Measurements from ENCODE around the gene ZDHHC14.
A peak's percentile ranks its signal among the peaks of the same experiment; 100 is the strongest.

ZDHHC14 gene

GRCh38 chr6:157683707-157684106 lies 302.7 kb downstream of the ZDHHC14 start:
- no peak for DNase-seq (ENCODE audit: low read depth in 2 of 2)
- TF ChIP-seq, protein P1, sequence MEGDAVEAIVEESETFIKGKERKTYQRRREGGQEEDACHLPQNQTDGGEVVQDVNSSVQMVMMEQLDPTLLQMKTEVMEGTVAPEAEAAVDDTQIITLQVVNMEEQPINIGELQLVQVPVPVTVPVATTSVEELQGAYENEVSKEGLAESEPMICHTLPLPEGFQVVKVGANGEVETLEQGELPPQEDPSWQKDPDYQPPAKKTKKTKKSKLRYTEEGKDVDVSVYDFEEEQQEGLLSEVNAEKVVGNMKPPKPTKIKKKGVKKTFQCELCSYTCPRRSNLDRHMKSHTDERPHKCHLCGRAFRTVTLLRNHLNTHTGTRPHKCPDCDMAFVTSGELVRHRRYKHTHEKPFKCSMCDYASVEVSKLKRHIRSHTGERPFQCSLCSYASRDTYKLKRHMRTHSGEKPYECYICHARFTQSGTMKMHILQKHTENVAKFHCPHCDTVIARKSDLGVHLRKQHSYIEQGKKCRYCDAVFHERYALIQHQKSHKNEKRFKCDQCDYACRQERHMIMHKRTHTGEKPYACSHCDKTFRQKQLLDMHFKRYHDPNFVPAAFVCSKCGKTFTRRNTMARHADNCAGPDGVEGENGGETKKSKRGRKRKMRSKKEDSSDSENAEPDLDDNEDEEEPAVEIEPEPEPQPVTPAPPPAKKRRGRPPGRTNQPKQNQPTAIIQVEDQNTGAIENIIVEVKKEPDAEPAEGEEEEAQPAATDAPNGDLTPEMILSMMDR (IDR thresholded peaks at IDR 0.05; ENCODE audit: low read depth, low read length), result no peak
- H3K4me3 ChIP-seq (replicated peaks in 1 of 2; ENCODE audit: low read depth in 2 of 2, low read length in 2 of 2), result no peak overlapping the region

- no peak overlapping the region for H3K4me3 ChIP-seq (replicated peaks in 1 of 2; ENCODE audit: low read depth in 2 of 2, low read length in 2 of 2)
- DNase-seq (ENCODE audit: low read depth in 2 of 2), result no peak
- TF ChIP-seq, protein P1 (IDR thresholded peaks at IDR 0.05; ENCODE audit: low read depth, low read length), result no peak
Observed at GRCh38 chr6:157684620-157685299, 303.8 kb downstream of the ZDHHC14 start.

DNA sequence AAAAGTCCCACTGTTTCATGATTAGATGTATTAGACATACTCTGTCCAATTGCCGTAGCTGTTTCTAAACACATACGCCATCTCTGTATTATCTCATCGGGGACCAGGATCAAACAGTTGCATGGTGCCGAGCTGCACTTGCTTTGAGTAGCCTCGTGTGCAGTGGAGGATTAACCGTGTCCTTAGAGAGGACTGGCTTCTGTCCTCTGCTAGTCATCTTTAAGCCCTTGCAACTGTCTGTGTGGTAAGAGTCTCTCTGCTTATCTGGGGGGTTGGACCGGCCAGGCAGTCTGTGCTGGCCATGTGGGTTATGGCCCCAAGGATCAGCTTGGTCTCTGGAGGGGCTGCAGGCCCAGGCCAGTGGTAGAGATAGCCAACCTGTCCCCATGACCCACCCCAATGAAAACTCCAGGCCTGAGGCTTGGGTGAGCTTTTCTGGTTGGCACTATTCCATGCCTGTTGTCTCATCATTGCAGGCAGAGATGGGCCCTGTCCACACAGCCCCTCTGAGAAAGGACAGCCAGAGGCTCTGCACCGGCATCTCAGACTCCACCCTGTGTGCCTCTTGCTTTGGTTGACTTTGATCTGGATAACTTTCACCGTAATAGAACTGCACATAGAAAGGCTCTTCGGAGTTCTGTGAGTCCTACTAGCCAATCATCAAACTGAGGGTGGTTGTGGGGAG lies 304.7 kb downstream of the ZDHHC14 start:
- no peak for DNase-seq (ENCODE audit: low read depth in 2 of 2)
- TF ChIP-seq, protein P1 (IDR thresholded peaks at IDR 0.05; ENCODE audit: low read depth, low read length), result no peak
- H3K4me3 ChIP-seq (replicated peaks in 1 of 2; ENCODE audit: low read depth in 2 of 2, low read length in 2 of 2), result no peak overlapping the region

DNA sequence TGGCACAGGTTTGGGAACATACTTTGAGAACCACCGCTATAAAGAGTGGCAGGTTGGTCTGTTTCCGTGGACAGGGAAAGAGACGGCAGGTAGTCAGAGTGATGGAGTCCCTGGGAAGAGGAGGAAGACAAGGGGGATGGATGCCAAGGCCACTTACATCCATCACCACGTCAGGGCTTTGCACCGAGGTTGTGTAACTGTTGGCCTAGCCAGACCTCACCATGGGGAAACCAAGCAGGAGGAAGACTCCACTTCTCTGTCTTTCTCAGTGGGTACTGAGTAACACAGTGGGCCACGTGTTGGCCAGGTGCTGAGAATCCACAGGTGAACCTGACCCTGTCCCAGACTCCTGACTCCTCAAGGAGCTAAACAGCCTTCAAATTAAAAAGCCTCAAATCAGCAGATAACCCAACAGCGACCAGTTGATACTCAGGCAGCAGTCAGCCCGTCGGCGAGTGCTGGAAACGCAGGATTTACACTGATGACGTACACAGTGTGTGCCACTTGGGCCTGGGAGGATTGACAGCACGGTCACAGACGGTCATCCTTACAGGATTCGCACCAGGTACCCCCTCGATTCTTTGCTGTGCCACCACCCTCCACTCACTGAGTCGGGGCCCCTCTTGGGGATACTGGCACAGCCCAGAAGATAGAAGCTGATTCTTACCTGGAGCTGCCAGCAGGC lies 307.4 kb downstream of the ZDHHC14 start:
- DNase-seq (ENCODE audit: low read depth in 2 of 2), result no peak
- TF ChIP-seq, protein P1 (IDR thresholded peaks at IDR 0.05; ENCODE audit: low read depth, low read length), result no peak
- no peak overlapping the region for H3K4me3 ChIP-seq (replicated peaks in 1 of 2; ENCODE audit: low read depth in 2 of 2, low read length in 2 of 2)

DNA sequence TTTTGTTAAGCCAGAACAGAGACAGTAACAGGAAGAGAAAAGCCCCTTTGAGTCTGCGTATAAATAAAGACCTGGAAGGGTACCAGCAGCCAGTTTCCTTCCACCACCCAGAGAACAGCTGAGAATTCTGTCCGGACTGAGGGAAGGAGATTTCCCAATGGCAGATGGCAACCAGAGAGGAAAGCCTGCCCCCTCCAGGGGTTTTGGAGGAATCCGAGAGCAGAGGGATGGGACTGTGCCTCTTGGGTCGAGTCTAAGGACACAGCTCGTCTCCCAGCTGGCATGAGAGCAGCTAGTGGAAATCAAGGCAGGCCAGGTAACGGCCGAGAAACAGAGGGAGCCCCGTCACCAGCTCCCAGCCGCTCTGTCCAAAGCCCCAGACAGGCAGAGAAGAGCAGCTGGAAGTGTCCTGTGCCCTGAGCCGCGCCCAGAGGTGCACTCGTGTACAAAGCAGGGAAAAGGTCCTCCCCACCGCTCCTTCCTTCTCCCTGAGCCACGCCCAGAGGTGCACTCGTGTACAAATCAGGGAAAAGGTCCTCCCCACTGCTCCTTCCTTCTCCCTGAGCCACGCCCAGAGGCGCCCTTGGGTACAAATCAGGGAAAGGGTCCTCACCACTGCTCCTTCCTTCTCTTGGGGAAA lies 308.1 kb downstream of the ZDHHC14 start:
- H3K4me3 ChIP-seq (replicated peaks in 1 of 2; ENCODE audit: low read depth in 2 of 2, low read length in 2 of 2), result no peak overlapping the region
- TF ChIP-seq, protein P1 (IDR thresholded peaks at IDR 0.05; ENCODE audit: low read depth, low read length), result no peak
- peak in 1 of 2 donors; percentile 52 for DNase-seq (ENCODE audit: low read depth in 2 of 2)

- DNase-seq (ENCODE audit: low read depth in 2 of 2), result no peak
- H3K4me3 ChIP-seq (replicated peaks in 1 of 2; ENCODE audit: low read depth in 2 of 2, low read length in 2 of 2), result no peak overlapping the region
- TF ChIP-seq, protein P1 (IDR thresholded peaks at IDR 0.05; ENCODE audit: low read depth, low read length), result no peak
Observed at GRCh38 chr6:157689875-157690274, 308.9 kb downstream of the ZDHHC14 start.

Measured in cardiac fibroblast (primary cell).